HepG2 (cell line): ENCODE measurements around the gene TMEM80. TPM values are rescaled to one million over a fixed set of nuclear protein-coding genes. Genes with fewer than 3 reads are reported as not detected.
A peak's percentile ranks its signal among the peaks of the same experiment; 100 is the strongest.

Experiments
- AKAP8 ChIP-seq: sonication (generic); formaldehyde crosslinking; IDR thresholded peaks from 2 replicates; pipeline ENCODE4 v1.5.1; 2020; ENCODE audit warnings: mild to moderate bottlenecking, missing genetic modification reagents
- ARNT2 ChIP-seq: sonication (generic); formaldehyde crosslinking; IDR thresholded peaks from 2 replicates; pipeline ENCODE4 v1.8.0; 2022; ENCODE audit warnings: mild to moderate bottlenecking, low read depth, missing genetic modification reagents, moderate library complexity
- ASH2L ChIP-seq: fragments of 300-600, 200-600 bp; sonication (generic); IDR thresholded peaks from 2 replicates; pipeline ENCODE4 v1.7.0; 2017; ENCODE audit warnings: low read depth, mild to moderate bottlenecking, moderate library complexity, mixed read lengths, low read length; ENCODE audit not compliant: insufficient read length
- EP300 ChIP-seq, 3 experiments: sonication (generic) in 1 of 3; formaldehyde crosslinking in 1 of 3; IDR thresholded peaks; 2 replicates each; pipeline versions ENCODE4 v1.5.1 to v1.6.1; 2011 to 2020; ENCODE audit warnings: low read depth in 2 of 3, low read length in 2 of 3, borderline replicate concordance in 1 of 3, improper control_type of control experiment in 1 of 3, mild to moderate bottlenecking in 1 of 3, missing genetic modification reagents in 1 of 3, moderate library complexity in 1 of 3
- EZH2 ChIP-seq: conservative IDR thresholded peaks from 2 replicates; pipeline ENCODE4 v1.6.1; 2012; ENCODE audit warnings: mild to moderate bottlenecking, low read depth, low read length, moderate library complexity
- GZF1 ChIP-seq: sonication (generic); formaldehyde crosslinking; IDR thresholded peaks from 2 replicates; pipeline ENCODE4 v1.5.1; 2020; ENCODE audit warnings: mild to moderate bottlenecking, missing genetic modification reagents
- HIVEP1 ChIP-seq: sonication (generic); formaldehyde crosslinking; IDR thresholded peaks from 2 replicates; pipeline ENCODE4 v1.4.0; 2020; ENCODE audit warnings: mild to moderate bottlenecking, missing genetic modification reagents
- HMG20A ChIP-seq: IDR thresholded peaks from 2 replicates; pipeline ENCODE4 v1.6.1; 2016; ENCODE audit warnings: borderline replicate concordance
- HNF4G ChIP-seq, 2 experiments: sonication (generic) in 1 of 2; formaldehyde crosslinking in 1 of 2; IDR thresholded peaks; 2 replicates each; pipeline versions ENCODE4 v1.4.0 to v1.6.1; 2011 to 2020; ENCODE audit warnings: borderline replicate concordance in 2 of 2, low read depth in 2 of 2, mild to moderate bottlenecking in 2 of 2, low read length in 1 of 2, missing genetic modification reagents in 1 of 2, moderate library complexity in 1 of 2
- NCOA5 ChIP-seq: sonication (generic); formaldehyde crosslinking; IDR thresholded peaks from 2 replicates; pipeline ENCODE4 v1.4.0; 2020; ENCODE audit warnings: missing genetic modification reagents
- RXRB ChIP-seq: IDR thresholded peaks from 2 replicates; pipeline ENCODE4 v1.6.1; 2016; ENCODE audit warnings: borderline replicate concordance, missing genetic modification reagents, missing compliant biosample characterization
- SALL1 ChIP-seq: sonication (generic); formaldehyde crosslinking; IDR thresholded peaks from 2 replicates; pipeline ENCODE4 v1.8.0; 2022; ENCODE audit warnings: mild to moderate bottlenecking, missing genetic modification reagents
- polyA plus RNA-seq, 8 experiments: library from polyadenylated mRNA; depleted of rRNA in 3 of 8; stranded (reverse) in 7 of 8; unstranded in 1 of 8; fragments of >200 nt; fragmentation: Illumina TruSeq in 4 of 8; extraction: Trizol in 4 of 8; gene quantifications; 2 replicates each; pipeline versions ENCODE4 v1.2.1 to v1.2.3, GENCODE V29; 2011 to 2016; ENCODE audit warnings: low read depth in 4 of 8, missing spikeins in 1 of 8, mixed read lengths in 1 of 8; ENCODE audit not compliant: insufficient read depth in 1 of 8
- total RNA-seq, 5 experiments: library from RNA; depleted of rRNA; stranded (reverse); fragments of >200 nt; fragmentation: Illumina TruSeq; extraction: Trizol; gene quantifications; 2 replicates each; pipeline ENCODE4 v1.2.3, GENCODE V29; 2016; ENCODE audit warnings: low read depth in 1 of 5
- TF ChIP-seq, protein P1 (sequence below): sonication (generic); formaldehyde crosslinking; IDR thresholded peaks from 2 replicates; pipeline ENCODE4 v1.8.0; 2022; ENCODE audit warnings: missing genetic modification reagents, mild to moderate bottlenecking, inconsistent platforms, borderline replicate concordance
- TF ChIP-seq, protein P2 (sequence below): sonication (generic); formaldehyde crosslinking; conservative IDR thresholded peaks from 2 replicates; pipeline ENCODE4 v1.4.0; 2020; ENCODE audit warnings: missing genetic modification reagents
- TF ChIP-seq, protein P3 (sequence below): sonication (generic); formaldehyde crosslinking; IDR thresholded peaks from 2 replicates; pipeline ENCODE4 v1.8.1; 2023; ENCODE audit warnings: missing genetic modification reagents, mild to moderate bottlenecking, borderline replicate concordance
- TF ChIP-seq, protein P4 (sequence below): sonication (generic); formaldehyde crosslinking; IDR thresholded peaks from 2 replicates; pipeline ENCODE4 v1.4.0; 2020; ENCODE audit warnings: low read depth, missing genetic modification reagents
- TF ChIP-seq, protein P5 (sequence below): sonication (generic); formaldehyde crosslinking; IDR thresholded peaks from 2 replicates; pipeline ENCODE4 v1.5.0; 2020; ENCODE audit warnings: mild to moderate bottlenecking, missing genetic modification reagents, moderate library complexity

Gene TMEM80
- total and polyA plus RNA-seq, 2 of the 13 experiments (the other 11 are each of a cell fraction or from before 2014, with no cell fraction given): 5.6 to 17.1 TPM

DNA sequence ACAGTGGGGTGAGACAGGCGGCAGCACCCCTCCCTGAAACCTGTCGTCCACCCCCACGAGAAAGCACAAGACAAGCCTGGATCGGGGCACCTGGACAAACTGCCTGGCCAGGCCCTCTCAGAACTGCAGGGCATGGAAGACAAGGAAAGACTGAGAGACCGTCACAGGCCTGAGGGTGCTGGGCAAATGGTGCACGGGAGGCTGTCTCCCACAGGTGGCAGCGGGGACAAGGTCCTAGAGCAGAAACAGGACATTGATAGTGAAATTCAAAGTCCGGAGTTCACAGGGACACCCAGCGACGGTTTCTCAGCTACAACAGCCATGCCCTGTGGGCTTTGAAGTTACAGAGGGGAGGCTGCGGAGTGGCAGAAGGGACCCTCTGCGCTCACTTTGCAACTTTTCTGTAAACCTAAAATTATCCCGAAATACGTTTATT, 37.9 kb upstream of the TMEM80 start (continued):
- TF ChIP-seq SALL1 (CRISPR knock-in tag): peak; percentile 66
- TF ChIP-seq, protein P1, sequence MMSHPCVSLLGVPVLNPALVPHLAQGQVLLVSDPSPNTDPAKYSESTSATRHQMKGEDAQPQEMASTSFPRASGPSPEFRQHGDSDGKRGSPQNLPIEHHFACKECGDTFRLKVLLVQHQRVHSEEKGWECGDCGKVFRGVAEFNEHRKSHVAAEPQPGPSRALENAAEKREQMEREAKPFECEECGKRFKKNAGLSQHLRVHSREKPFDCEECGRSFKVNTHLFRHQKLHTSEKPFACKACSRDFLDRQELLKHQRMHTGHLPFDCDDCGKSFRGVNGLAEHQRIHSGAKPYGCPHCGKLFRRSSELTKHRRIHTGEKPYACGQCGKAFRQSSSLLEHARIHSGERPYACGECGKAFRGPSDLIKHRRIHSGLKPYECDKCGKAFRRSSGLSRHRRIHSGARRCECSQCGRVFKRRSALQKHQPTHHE (CRISPR knock-in tag): no peak
- TF ChIP-seq, protein P2, sequence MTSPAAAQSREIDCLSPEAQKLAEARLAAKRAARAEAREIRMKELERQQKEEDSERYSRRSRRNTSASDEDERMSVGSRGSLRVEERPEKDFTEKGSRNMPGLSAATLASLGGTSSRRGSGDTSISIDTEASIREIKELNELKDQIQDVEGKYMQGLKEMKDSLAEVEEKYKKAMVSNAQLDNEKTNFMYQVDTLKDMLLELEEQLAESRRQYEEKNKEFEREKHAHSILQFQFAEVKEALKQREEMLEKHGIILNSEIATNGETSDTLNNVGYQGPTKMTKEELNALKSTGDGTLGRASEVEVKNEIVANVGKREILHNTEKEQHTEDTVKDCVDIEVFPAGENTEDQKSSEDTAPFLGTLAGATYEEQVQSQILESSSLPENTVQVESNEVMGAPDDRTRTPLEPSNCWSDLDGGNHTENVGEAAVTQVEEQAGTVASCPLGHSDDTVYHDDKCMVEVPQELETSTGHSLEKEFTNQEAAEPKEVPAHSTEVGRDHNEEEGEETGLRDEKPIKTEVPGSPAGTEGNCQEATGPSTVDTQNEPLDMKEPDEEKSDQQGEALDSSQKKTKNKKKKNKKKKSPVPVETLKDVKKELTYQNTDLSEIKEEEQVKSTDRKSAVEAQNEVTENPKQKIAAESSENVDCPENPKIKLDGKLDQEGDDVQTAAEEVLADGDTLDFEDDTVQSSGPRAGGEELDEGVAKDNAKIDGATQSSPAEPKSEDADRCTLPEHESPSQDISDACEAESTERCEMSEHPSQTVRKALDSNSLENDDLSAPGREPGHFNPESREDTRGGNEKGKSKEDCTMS (CRISPR knock-in tag): no peak
- TF ChIP-seq, protein P3, sequence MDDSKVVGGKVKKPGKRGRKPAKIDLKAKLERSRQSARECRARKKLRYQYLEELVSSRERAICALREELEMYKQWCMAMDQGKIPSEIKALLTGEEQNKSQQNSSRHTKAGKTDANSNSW: no peak
- TF ChIP-seq, protein P4, sequence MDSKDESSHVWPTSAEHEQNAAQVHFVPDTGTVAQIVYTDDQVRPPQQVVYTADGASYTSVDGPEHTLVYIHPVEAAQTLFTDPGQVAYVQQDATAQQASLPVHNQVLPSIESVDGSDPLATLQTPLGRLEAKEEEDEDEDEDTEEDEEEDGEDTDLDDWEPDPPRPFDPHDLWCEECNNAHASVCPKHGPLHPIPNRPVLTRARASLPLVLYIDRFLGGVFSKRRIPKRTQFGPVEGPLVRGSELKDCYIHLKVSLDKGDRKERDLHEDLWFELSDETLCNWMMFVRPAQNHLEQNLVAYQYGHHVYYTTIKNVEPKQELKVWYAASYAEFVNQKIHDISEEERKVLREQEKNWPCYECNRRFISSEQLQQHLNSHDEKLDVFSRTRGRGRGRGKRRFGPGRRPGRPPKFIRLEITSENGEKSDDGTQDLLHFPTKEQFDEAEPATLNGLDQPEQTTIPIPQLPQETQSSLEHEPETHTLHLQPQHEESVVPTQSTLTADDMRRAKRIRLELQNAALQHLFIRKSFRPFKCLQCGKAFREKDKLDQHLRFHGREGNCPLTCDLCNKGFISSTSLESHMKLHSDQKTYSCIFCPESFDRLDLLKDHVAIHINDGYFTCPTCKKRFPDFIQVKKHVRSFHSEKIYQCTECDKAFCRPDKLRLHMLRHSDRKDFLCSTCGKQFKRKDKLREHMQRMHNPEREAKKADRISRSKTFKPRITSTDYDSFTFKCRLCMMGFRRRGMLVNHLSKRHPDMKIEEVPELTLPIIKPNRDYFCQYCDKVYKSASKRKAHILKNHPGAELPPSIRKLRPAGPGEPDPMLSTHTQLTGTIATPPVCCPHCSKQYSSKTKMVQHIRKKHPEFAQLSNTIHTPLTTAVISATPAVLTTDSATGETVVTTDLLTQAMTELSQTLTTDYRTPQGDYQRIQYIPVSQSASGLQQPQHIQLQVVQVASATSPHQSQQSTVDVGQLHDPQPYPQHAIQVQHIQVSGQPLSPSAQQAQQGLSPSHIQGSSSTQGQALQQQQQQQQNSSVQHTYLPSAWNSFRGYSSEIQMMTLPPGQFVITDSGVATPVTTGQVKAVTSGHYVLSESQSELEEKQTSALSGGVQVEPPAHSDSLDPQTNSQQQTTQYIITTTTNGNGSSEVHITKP (CRISPR knock-in tag): no peak
- TF ChIP-seq HMG20A (CRISPR knock-in tag): no peak
- no peak for TF ChIP-seq NCOA5
- TF ChIP-seq RXRB (CRISPR knock-in tag): peak; percentile 67
- TF ChIP-seq EP300 (IDR thresholded peaks at IDR 0.05; ENCODE audit: low read depth in 2 of 2, low read length in 2 of 2): peak in 1 of 2 experiments; percentile 43; a peak in 1 of 4 replicates
- no peak for TF ChIP-seq EP300 (CRISPR knock-in tag; IDR thresholded peaks at IDR 0.05; ENCODE audit: borderline replicate concordance)
- TF ChIP-seq, protein P5, sequence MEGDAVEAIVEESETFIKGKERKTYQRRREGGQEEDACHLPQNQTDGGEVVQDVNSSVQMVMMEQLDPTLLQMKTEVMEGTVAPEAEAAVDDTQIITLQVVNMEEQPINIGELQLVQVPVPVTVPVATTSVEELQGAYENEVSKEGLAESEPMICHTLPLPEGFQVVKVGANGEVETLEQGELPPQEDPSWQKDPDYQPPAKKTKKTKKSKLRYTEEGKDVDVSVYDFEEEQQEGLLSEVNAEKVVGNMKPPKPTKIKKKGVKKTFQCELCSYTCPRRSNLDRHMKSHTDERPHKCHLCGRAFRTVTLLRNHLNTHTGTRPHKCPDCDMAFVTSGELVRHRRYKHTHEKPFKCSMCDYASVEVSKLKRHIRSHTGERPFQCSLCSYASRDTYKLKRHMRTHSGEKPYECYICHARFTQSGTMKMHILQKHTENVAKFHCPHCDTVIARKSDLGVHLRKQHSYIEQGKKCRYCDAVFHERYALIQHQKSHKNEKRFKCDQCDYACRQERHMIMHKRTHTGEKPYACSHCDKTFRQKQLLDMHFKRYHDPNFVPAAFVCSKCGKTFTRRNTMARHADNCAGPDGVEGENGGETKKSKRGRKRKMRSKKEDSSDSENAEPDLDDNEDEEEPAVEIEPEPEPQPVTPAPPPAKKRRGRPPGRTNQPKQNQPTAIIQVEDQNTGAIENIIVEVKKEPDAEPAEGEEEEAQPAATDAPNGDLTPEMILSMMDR (CRISPR knock-in tag): peak; percentile 53
- no peak for TF ChIP-seq GZF1 (CRISPR knock-in tag)
- peak; percentile 94 for TF ChIP-seq HNF4G (IDR thresholded peaks at IDR 0.05; ENCODE audit: borderline replicate concordance, low read depth, low read length)
- peak; percentile 83 for TF ChIP-seq HNF4G (CRISPR knock-in tag; IDR thresholded peaks at IDR 0.05; ENCODE audit: borderline replicate concordance, low read depth)
- no peak for TF ChIP-seq ASH2L
- TF ChIP-seq ARNT2 (CRISPR knock-in tag): no peak
- no peak for TF ChIP-seq EZH2
- TF ChIP-seq HIVEP1 (CRISPR knock-in tag): no peak
- TF ChIP-seq AKAP8 (CRISPR knock-in tag): no peak; the same call in 1 of the 2 replicates
